ENCODE measurements around the gene MORN1.

Gene MORN1

DNA sequence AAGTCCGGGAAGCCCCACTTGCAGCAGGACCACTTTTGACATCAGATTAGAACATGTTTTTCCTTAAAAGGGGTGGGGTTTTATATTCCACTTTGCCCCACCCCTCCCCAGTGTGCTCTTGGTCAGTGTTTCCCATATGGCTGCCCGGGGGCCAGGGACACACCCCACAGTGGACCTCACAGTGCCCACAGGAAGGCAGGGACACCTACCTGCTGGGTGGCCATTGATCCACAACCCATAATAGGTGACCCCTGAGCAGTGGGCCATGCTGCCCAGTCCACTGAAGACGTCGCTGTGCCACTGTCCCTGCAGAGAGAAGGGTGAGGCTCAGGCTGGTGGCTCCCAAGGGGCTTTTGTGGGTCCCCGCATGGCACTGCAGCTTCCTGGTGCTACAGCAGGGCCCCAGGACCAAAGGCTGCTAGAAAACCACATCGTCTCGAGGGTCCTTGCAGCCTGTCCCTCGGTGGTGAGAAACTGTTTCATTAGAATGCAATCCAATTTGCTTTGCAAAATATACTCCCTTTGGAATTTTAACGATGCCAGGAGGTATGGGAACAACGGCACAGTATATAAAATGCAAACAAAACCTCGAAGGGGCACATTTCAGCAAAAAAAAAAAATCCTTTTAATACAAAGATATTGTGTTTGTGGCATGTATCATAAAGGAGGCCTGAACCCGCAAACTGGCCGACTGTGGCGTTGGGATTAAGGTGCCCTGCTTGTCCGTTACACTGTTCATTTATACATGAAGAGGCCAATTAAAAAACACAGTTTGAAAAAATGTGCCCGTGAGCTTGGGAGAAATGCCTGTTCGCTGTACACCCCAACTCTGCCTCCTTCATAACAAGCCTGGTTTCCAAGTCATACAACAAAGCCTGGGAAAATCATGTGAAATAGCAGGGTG, 16.9 kb downstream of the MORN1 start:
- H3K4me3 ChIP-seq (replicated peaks; ENCODE audit: low read depth, low read length): no peak overlapping the region
- TF ChIP-seq, protein P1, sequence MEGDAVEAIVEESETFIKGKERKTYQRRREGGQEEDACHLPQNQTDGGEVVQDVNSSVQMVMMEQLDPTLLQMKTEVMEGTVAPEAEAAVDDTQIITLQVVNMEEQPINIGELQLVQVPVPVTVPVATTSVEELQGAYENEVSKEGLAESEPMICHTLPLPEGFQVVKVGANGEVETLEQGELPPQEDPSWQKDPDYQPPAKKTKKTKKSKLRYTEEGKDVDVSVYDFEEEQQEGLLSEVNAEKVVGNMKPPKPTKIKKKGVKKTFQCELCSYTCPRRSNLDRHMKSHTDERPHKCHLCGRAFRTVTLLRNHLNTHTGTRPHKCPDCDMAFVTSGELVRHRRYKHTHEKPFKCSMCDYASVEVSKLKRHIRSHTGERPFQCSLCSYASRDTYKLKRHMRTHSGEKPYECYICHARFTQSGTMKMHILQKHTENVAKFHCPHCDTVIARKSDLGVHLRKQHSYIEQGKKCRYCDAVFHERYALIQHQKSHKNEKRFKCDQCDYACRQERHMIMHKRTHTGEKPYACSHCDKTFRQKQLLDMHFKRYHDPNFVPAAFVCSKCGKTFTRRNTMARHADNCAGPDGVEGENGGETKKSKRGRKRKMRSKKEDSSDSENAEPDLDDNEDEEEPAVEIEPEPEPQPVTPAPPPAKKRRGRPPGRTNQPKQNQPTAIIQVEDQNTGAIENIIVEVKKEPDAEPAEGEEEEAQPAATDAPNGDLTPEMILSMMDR (IDR thresholded peaks at IDR 0.05; ENCODE audit: low read length, missing control alignments): no peak
- no peak for DNase-seq (ENCODE audit: low read depth)

DNA sequence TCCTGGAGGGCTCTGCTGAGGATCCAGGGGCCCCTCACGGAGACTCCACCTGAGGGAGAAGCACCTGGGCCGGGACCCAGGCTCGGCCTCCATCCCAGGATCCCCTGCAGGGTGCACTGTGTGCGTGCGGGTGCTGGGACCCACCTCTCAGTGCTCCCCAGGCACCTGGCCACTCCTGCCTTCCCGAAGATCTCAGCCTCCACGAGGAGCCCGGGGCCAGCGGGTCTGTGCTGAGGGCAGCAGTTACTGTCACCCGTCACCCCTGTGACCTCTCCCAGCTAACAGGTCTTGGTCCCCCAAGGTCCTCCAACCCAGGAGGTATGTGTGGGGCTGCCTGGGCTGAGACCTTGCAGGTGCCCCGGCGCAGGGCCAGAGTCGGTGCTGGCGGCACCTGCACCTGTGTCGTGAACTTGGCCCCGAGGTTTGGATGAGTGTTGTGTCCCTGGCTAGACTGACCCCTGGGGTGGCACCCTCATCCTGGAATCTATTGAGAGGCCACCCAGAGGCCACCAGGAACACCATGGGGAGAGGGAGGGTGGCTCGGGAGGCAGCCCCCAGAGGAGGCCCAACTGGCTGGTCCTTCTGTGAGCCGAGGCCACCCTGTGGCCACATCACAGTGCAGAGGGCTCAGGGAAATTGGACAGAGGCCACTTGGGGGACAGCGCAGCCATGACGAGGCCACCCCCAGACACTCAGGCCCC, 17.7 kb downstream of the MORN1 start:
- TF ChIP-seq, protein P1 (IDR thresholded peaks at IDR 0.05; ENCODE audit: low read length, missing control alignments): no peak
- DNase-seq (ENCODE audit: low read depth): no peak
- no peak overlapping the region for H3K4me3 ChIP-seq (replicated peaks; ENCODE audit: low read depth, low read length)

DNA sequence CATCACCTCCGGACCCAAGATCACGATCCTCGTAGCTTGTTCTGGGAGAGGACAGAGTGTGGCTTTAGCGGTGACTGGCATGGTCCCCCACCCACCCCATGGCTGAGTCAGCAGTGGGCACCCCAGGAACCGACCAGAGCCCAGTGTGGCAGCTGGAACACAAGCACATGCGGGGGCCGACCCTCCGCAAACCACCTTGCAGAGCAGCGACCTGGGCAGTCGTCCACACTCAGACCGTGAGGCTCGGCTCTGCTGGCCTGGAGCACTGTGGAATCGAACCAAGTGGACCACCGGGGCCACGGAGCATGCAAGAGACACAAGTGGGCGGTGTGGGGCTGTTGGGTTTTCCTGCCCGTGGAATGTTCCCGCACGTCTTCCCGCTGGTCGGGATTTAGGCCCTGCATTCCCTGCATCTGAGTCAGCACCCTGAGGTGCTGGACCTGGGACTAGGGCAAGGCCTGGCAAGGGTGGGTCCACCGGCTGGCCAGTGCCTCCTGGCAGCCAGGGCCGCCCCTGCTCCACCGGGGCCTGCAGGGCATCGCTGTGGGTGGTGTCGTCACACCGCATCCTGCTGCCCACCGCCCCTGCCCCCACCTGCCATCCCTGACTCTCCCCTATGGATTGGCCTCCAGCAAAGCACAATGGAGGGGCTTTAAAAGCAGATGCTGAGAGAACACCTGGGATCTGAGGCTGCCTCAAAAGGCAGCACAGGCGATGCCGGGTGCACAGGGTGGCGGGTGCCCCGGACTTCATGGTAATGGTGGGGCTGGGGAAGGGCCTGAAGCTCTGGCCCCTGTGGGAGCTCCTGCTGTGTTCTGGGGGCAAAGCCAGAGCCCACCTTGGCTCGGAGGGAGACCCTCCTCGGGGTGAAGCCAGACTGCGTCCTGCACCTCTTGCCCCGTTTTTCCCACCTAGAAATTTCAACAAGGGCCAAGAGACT, 18.5 kb downstream of the MORN1 start:
- DNase-seq (ENCODE audit: low read depth): no peak
- no peak overlapping the region for H3K4me3 ChIP-seq (replicated peaks; ENCODE audit: low read depth, low read length)
- TF ChIP-seq, protein P1 (IDR thresholded peaks at IDR 0.05; ENCODE audit: low read length, missing control alignments): no peak

DNA sequence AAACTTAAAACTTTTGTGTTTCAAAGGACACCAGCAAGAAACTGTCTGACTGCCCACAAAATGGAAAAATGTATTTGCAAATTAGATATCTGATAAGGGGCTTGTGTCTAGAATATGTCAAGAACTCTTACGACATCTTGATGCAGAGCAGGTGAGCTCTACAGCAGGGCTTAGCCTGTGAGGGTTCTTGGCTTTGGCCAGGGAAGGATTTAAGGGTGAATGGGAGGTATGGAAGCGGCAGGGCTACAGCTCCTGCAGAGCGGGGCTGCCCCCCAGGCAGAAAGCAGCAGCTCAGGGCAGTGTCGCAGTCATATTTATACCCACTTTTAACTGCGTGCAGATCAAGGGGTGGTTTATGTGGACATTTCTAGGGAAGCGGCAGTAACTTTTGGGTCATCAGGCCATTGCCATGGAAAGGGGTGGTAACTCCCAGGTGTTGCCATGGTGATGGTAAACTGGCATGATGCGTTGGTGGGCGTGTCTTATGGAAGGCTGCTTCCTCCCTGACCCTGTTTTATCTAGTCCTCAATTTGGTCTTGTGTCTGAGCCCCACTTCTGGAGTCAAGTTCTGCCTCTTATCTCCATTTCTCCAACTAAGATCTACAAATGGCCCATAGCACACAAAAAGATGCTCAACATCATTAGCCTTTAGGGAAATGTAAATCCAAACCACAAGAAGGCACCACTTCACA, 23.2 kb downstream of the MORN1 start:
- H3K4me3 ChIP-seq (replicated peaks; ENCODE audit: low read depth, low read length): no peak overlapping the region
- no peak for DNase-seq (ENCODE audit: low read depth)
- TF ChIP-seq, protein P1 (IDR thresholded peaks at IDR 0.05; ENCODE audit: low read length, missing control alignments): no peak

DNA sequence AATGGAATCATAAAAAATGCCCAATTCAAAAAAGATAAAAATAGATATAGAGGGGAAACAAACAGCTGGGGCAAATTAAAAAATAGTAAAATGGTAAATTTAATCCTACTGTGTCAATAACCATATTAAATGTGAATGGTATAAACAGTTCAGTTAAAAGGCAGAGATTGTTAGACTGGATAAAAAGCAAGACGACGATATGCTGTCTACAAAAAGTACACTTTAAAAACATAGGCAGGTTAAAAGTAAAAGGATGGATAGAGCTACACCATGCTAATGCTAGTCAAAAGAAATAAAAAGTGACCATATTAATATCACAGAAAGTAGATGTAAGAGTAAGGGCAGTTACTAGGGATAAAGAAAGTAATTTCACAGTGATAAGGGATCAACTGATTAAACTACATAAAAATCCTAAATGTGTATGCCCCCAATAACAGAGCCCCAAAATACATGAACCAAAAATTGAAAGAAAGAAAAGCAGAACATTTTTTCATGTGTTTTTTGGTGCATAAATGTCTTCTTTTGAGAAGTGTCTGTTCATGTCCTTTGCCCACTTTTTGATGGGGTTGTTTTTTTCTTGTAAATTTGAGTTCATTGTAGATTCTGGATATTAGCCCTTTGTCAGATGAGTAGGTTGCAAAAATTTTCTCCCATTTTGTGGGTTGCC, 27.4 kb downstream of the MORN1 start:
- TF ChIP-seq, protein P1 (IDR thresholded peaks at IDR 0.05; ENCODE audit: low read length, missing control alignments): no peak
- no peak overlapping the region for H3K4me3 ChIP-seq (replicated peaks; ENCODE audit: low read depth, low read length)
- no peak for DNase-seq (ENCODE audit: low read depth)
